Transverse colon (tissue), 4 donors: ENCODE results near the gene C8A.

ENCODE experiments used
- CTCF ChIP-seq, 5 experiments: fragments of 200-600 bp in 3 of 5; fragments of 450-650 bp in 2 of 5; sonication (generic) in 3 of 5; IDR thresholded peaks; 1 replicate in 2 of 5; 2 replicates in 3 of 5; pipeline ENCODE4 v1.5.1; 2016 to 2017; ENCODE audit warnings: antibody characterized with exemption in 5 of 5, inconsistent platforms in 3 of 5, mild to moderate bottlenecking in 2 of 5, moderate library complexity in 1 of 5
- POLR2A ChIP-seq: fragments of 450-650 bp; IDR thresholded peaks from one replicate; pipeline ENCODE4 v1.6.1; 2016; ENCODE audit warnings: antibody characterized with exemption, mild to moderate bottlenecking, moderate library complexity
- POLR2AphosphoS5 ChIP-seq, 3 donors: sonication (generic); formaldehyde crosslinking; IDR thresholded peaks; one replicate each; pipeline ENCODE4 v1.6.1; 2016; ENCODE audit warnings: antibody characterized with exemption in 3 of 3

GRCh38 chr1:56953386-56953785, 98.8 kb downstream of the C8A start:
- TF ChIP-seq POLR2AphosphoS5 (IDR thresholded peaks at IDR 0.05) (no peak), CTCF (IDR thresholded peaks at IDR 0.05) (no peak), POLR2A (no peak)
